ENCODE data around the gene SCAPER.

Gene SCAPER

DNA sequence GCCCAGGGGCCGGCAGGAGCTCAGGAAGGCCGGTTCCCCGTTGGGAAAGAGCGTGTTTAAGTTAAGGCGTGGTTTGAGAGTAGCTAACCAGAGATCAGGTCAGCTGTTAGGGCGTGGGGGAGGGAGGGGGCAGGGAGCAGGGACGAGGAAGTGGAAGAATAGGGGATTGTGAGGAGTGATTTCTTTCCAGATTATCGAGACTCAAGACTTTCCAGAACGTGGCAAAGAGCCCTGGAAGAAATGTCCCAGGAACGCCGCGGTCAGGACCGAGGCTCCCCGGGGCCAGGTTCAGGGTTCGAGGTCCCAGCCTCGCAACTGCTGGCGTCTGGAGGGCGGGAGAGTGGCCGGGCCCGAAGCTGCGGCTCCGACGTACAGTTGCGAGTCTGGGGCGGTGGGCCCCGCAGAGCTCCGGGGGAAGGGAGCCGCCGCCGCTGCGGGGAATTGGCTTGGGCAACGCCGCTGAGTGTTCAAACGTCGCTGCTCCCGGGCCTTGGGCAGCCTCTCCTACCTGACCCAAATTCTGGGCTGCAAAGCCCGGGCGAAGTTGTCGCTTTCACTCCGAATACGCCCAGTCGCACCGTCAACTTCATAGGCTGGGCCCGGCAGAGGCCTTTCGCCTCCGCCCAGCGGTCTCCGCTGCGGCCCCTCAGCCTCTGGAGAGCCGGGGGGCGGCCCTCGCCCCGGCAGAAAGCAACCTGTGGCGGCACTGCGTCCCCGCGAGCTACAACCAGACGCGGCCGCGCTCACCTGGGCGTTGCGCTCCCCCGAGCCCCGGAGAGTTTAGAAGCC lies 559.1 kb downstream of the SCAPER start:
- DNase-seq, result no peak

DNA sequence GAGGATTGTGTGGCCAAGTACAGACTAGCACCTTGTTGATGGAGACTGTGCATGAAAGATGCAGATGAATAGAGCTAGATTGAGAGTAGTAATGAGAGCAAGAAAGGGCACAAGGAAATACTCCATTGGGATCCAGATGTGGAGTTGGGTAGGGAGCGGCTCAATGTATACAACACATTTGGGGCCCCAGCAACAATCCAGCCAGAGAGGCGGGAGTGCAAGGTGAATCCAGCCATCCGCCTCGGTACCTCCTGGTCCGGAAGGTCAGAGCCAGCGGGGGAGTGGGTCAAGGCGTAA lies 559.6 kb downstream of the SCAPER start:
- no peak for DNase-seq

DNA sequence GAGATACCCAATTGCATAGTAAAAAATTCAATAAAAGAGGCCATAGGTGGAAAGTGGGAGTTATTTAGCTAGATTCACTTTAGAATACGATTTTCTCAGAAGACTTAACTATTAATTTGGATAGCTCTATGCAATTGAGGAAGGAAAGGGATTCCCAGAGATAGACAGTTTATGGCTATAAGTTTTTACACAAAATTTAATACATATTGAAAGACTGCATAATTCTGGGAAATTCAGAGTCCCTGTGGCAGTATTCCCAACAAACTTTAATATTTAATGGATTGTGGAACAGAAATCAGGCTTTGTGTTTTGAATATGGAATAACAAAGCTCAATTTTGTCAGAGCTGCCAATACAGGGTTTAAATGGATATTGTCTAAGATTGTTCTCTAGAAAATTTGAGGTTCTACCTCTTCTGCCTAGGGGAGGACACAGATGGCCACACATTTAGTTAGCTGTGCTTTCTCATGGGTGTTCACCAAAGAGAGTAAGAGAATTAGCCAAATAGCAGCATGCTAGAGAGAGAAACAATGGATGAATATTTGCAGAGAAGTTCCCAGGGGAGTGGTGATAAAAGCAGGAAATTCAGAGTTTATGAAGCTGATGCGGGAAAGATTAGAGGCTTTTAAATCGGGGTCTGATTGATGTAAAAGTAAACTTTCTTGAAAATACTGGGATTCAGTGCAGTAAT lies 560.1 kb downstream of the SCAPER start:
- no peak for DNase-seq

DNA sequence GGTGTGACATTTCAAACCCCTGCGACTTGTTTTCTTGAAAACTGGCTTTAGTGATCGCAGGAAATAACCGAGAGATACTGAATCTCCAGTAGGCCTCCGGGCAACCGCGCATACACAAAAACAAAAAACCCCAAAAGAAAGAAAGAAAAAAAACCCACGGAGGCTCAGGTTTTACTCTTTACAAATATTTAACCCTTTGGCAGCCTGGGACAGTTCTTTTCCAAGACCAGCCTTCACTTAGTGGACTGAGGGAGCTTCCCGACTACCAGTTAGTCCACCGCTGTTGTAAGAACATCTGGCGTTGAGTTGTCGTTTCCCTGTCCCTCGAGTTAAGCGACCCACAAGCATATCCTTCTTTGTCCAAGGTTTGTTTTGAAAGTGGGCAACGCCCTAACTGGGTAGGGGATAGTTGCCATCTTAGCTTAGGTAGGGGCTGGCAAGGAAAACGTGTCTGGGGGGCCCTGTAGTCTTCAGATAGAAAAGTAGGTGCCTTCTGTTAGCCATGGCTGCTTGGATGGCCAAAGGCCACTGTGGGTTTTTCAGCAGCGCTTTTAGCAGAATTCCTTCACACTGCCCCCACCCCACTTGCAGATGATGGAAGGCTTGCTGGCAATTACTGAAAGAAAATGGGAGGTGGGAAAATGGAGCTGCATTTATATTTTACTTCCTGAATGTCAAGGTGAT lies 561.7 kb downstream of the SCAPER start:
- no peak for DNase-seq

DNA sequence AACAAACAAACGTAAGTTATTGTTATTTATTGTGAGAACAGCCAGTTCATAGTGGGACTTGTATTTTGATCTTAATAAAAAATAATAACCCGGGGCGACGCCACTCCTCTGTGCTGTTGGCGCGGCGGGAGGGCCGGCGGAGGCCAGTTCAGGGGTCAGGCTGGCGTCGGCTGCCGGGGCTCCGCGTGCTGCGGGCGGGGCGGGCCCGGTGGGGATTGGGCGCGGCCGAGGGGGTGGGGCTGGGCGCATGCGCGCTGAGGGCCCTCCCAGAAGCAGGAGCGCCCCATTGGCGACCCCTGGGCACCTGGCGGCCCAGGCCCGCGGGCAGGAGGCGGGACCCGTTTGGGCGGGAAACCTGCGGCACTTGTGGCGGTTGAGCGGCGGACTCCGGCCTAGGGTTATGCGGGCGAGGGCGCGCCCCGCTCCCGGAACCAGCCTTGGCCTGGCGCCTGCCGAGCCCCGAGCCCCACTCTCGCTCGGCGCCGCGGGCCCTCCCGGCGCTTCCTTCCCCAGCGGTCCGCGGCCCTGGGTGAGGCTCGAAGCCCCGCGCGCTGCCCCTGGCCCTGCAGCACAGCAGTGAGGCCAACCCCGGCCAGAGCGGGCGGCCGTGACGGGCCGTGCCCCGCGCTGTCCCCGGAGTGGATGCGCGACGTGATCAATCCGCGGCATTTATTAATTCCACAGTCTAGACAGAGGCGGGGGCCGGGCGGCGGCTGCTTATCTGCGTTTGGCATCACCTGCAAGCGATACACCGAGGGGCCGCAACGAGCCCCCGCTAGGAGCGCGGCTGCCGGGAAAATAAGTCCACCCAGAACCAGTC lies 562.5 kb downstream of the SCAPER start:
- DNase-seq, result no peak

DNA sequence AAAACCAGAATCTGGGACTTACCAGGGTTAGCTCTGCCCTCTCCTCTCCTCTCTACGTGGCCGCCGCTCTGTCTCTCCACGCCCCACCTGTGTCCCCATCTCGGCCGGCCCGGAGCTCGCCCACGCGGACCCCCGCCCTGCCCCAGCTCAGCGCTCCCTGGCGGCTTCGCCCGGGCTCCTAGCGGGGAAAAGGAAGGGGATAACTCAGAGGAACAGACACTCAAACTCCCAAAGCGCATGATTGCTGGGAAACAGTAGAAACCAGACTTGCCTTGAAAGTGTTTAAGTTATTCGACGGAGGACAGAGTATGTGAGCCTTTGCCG lies 563.1 kb downstream of the SCAPER start:
- no peak for DNase-seq

DNA sequence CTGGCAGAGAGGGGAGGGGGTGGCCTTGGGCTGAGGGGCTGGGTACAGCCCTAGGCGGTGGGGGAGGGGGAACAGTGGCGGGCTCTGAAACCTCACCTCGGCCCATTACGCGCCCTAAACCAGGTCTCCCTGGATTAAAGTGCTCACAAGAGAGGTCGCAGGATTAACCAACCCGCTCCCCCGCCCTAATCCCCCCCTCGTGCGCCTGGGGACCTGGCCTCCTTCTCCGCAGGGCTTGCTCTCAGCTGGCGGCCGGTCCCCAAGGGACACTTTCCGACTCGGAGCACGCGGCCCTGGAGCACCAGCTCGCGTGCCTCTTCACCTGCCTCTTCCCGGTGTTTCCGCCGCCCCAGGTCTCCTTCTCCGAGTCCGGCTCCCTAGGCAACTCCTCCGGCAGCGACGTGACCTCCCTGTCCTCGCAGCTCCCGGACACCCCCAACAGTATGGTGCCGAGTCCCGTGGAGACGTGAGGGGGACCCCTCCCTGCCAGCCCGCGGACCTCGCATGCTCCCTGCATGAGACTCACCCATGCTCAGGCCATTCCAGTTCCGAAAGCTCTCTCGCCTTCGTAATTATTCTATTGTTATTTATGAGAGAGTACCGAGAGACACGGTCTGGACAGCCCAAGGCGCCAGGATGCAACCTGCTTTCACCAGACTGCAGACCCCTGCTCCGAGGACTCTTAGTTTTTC lies 563.6 kb downstream of the SCAPER start:
- DNase-seq, result no peak

DNA sequence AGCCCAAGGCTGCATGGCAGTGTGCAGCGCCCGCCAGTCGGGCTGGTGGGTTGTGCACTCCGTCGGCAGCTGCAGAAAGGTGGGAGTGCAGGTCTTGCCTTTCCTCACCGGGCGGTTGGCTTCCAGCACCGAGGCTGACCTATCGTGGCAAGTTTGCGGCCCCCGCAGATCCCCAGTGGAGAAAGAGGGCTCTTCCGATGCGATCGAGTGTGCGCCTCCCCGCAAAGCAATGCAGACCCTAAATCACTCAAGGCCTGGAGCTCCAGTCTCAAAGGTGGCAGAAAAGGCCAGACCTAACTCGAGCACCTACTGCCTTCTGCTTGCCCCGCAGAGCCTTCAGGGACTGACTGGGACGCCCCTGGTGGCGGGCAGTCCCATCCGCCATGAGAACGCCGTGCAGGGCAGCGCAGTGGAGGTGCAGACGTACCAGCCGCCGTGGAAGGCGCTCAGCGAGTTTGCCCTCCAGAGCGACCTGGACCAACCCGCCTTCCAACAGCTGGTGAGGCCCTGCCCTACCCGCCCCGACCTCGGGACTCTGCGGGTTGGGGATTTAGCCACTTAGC lies 564.3 kb downstream of the SCAPER start:
- no peak for DNase-seq

DNA sequence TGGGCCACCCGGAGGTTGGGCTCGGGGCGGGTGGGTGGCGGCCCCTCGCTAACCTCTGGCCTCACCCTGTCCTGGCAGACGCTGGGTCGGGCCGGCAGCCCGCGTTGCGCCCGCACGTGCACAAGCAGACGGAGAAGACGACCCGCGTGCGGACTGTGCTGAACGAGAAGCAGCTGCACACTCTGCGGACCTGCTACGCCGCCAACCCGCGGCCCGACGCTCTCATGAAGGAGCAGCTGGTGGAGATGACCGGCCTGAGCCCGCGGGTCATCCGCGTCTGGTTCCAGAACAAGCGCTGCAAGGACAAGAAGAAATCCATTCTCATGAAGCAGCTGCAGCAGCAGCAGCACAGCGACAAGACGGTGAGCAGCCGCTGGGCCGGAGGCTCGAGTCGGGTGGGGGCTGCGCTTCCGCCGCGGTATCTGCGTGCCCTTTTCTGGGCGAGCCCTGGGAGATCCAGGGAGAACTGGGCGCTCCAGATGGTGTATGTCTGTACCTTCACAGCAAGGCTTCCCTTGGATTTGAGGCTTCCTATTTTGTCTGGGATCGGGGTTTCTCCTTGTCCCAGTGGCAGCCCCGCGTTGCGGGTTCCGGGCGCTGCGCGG lies 564.8 kb downstream of the SCAPER start:
- no peak for DNase-seq

DNA sequence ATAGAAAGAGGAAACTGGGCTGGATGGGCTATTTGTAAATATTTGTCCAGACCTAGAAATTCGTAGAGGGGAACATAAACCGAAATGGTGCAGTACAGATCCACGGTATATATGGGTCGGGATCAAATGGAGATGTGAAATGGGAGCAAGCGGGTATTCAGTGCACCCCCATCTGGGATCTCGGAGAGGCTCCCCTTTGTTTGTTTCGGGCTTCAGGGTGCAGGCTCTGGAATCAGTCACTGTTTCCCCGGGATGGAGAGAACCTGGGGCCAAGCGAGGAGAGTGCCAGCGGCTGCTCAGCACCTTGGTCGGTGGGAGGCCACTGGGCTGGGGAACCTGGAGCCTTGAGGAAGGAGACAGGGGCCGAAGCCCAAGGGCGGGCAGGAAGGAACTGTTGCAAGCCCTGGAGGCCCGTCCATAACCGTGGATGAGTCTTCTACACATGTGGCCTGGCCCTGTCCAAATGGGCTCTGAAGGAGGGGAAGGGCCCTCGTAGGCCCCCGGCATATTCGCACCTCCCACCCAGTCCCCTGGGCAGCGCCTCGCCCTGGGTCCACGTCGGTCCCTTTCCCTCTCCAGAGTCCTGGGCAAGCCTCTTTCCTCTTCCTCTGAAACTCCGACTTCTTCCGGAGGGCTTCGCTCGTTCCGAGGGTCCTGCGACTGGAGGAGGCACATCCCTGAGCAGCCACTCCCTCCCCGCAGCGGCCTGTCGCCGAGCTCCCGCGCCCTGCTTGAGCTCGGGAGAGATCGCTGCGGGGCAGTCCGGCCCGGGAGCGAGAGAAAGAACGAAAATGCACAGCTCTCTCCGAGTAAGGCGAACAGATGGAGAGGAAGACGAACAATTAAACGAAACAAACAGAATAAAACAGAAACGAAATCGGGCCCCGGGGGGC lies 565.6 kb downstream of the SCAPER start:
- DNase-seq, result no peak

DNA sequence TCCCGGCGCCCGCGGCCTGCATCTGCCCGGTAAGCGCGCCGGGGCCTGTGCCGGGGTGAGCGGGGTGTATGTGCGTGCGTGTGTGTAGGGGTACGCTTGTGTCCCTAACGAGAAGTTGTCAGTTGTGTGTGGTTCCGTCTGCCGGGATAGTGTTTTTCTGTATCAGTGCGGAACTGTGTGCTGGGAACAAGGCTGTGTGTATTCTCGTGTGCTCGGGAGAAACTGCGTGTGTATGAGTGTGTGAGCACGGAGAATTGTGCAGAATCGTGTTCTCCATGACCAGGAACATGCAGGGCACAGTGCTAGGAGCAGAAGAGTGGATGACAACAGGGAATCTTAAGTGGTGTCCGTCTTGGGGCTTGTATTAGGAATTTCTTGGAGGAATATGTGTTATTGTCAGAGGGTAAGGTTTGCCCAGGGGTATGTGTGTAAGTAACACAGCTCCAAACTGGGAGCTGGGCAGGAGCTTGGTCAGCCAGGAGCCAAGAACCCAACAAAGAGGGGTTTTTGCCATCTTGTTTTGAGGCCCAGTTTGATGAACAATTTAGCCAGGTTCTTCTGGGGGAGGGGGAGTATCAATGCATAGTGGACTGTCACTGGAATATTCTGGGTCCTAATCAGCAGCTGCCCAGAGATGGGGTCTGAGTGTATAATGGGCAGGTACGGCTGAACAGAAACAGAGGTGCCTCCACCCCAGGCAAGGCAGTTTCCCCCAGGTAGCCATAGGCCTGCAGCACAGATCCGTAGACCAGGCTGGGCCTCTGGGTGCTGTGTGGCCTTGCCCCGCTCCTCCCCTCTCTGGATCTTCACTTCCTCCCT lies 566.4 kb downstream of the SCAPER start:
- DNase-seq, result no peak

DNA sequence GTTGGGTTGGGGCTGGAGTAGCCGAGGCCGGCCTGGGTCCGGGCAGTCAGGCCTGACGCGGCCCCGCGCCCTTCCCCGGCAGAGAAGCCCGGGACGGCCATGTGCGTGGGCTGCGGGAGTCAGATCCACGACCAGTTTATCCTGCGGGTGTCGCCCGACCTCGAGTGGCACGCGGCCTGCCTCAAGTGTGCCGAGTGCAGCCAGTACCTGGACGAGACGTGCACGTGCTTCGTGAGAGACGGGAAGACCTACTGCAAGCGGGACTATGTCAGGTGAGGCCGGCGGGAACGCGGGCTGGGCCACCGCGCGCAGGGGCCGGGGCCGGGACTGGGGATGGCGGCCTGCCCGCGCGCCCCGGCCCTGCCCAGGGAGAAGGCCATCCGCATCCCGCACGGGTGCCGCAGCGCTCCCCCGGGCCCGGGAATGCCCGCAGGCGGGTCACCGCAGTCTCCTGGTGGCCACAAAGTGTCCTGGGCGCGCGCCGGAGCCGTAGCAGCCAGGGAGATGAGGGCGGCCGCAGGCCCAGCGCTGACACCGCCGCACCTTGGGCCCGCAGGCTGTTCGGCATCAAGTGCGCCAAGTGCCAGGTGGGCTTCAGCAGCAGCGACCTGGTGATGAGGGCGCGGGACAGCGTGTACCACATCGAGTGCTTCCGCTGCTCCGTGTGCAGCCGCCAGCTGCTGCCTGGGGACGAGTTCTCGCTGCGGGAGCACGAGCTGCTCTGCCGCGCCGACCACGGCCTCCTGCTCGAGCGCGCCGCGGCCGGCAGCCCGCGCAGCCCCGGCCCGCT lies 567.2 kb downstream of the SCAPER start:
- DNase-seq, result no peak

DNA sequence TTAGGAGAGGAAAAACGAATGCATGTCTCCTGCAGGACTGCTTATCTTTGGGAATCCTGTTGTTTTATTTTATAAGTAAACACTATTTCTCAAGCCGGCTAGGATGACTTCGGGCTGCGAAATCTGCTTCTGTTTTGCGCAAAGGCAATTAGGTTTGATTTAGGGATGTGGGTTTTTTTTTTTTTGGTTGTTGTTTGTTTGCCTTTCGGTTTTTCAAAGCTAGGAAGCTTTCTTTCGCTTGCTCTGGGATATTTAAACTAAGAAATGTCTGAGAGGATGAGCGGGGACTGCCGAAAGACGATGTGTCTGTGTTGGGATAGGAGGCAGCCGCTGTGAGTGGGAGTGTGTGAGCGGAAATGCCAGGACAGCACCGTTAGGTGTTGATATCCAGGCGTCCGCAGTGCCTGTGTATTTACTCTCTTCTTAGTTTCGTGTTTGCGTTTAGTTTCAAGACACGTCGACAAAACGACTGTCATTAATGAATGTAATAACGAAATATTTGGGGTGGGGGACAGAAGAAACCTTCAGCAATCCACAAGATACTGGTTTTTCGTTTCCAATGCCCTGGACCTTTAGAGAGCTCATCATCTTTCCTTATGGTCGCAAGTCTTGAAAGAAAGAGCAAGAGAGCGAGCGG lies 568.0 kb downstream of the SCAPER start:
- DNase-seq, result no peak

DNA sequence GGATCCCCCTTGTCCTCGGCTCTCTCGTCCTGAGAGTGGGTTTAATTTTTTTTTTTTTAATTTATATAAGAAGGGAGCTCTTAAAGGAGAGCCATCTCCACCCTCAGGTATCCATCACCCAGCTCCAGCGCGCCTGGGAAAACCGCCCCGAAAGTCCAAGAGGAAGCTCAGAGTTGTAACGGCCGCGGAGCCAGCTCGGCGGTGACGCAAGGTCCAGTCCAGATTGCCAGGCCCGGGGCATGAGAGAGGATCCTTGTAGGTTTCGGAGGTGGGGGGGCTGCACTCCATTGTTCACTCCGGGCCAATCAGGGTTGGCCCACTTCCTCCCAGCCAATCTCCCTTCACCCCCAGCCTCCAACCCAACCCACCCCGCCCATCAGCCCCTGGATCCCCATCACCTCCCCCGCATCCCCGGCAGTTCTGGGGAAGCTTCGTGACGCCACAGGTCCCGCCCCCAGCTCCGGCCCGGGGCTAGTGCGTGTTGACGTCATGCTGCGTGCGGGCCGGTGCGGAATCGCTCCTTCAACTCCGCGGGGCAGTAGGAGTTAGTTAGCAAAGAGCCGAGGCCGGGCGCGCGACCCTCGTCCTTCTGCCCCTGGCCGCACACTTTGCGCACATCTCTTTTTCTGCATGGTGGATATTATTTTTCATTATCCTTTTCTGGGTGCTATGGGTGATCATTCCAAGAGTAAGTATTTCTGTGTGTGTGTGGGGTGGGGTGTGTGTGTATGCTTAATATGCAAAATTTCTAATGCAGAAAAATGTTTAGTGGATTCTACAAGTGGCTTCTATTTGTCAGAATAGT lies 568.7 kb downstream of the SCAPER start, which contains the start of gene ISL2:
TSS of gene ISL2 (plus strand) at position 520 of the 805 bp plus-strand sequence. CDS start at position 631, 111 bp downstream.
- peak in 1 of 2 donors; percentile 72 for DNase-seq

DNA sequence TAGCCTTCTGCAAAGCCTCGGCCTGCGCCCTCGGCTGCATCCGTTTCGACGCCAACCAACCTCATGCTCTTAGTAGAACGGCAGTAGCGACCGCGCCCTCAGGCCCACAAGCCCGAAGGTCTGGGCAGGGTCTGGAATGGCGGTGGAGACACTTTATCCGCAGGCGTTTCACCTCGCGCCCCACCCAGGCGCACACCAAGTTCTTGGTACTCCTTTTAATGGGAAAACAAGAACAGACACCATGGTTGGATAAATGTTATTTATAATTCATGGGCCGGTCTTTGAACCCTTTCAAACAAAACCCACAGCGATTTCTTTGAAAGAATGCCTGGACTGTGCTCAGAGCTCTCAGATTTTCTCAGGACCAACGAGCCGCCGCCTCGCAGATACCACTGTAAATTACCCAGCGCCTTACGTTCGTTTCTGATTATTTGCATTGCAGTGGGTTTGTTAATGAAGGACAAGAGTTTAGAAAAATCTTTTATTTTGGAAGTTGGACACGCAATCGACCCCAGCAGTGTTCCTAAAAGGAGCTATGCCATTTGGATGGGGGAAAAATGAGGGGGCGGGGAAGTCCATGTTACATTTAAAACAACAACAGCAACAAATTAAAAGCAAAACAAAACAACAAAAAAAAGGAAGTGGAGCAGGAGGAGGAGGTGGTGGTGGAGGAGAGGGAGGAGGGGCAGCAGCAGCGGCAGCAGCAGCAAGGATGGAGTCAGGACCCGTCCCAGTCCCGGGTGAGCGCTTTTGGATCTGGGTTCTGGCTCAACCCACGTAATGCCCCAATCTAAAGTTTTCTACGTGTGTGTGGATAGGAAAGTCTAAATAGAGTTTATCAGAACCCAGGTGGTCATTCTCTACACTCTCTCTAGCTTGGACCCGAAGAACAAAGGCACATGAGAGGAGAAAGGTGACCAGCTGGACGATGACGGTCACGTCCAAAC lies 569.6 kb downstream of the SCAPER start:
- DNase-seq, result no peak

All from bone marrow (tissue), 2 donors.